Esophagus squamous epithelium (tissue), 5 donors: ENCODE measurements around the gene SPEF2. TPM values are rescaled to one million over a fixed set of nuclear protein-coding genes. Genes with fewer than 3 reads are reported as not detected.

Experiments used
- DNase-seq: peaks from one replicate; lab custom pipeline; 2025; lab: John Stamatoyannopoulos, UW
- H3K27ac ChIP-seq, 4 donors: fragments of 200-600 bp; sonication (generic); one replicate each; pipeline ENCODE4 v1.5.1; 2016 to 2019; ENCODE audit warnings: mild to moderate bottlenecking in 1 of 4
- H3K27me3 ChIP-seq, 4 donors: fragments of 200-600 bp; sonication (generic); 1 replicate in 3 of 4; 2 replicates in 1 of 4; pipeline versions ENCODE4 v1.5.1 to v1.6.0; 2017 to 2021; ENCODE audit warnings: antibody characterized with exemption in 1 of 4
- H3K36me3 ChIP-seq, 3 donors: fragments of 200-600 bp; sonication (generic); one replicate each; pipeline ENCODE4 v1.5.1; 2016 to 2019
- H3K4me1 ChIP-seq, 3 donors: fragments of 200-600 bp; sonication (generic); one replicate each; pipeline ENCODE4 v1.5.1; 2017 to 2019
- H3K4me3 ChIP-seq, 4 donors: fragments of 200-600 bp; sonication (generic); 1 replicate in 3 of 4; 2 replicates in 1 of 4; pipeline ENCODE4 v1.5.1; 2016 to 2019; ENCODE audit warnings: mild to moderate bottlenecking in 2 of 4, moderate library complexity in 1 of 4
- H3K9me3 ChIP-seq, 3 donors: fragments of 200-600 bp; sonication (generic); one replicate each; pipeline ENCODE4 v1.5.1; 2016 to 2019
- POLR2A ChIP-seq, 4 donors: fragments of 450-650 bp; IDR thresholded peaks; one replicate each; pipeline ENCODE4 v1.6.1; 2017; ENCODE audit warnings: antibody characterized with exemption in 4 of 4, mild to moderate bottlenecking in 4 of 4, moderate library complexity in 3 of 4
- WGBS, 2 donors: methylation state at CpG; one replicate each; pipeline ENCODE4 v1.1.5; 2018; 5-methylcytosine and 5-hydroxymethylcytosine counted together
- intact Hi-C: fragments of 100-400 bp; cut with DNase I; formaldehyde crosslinking; loops from one replicate; pipeline ENCODE4 v1.15.0; 2022
- total RNA-seq, 4 donors: library from RNA; depleted of rRNA; stranded (reverse); fragments of >200 nt; gene quantifications; one replicate each; pipeline ENCODE4 v1.1.0, GENCODE V29; 2016
- TF ChIP-seq, protein P1 (sequence below), 6 experiments: fragments of 450-650 bp in 4 of 6; fragments of 200-600 bp in 2 of 6; sonication (generic) in 2 of 6; IDR thresholded peaks; one replicate each; pipeline ENCODE4 v1.5.1; 2016 to 2019; ENCODE audit warnings: antibody characterized with exemption in 6 of 6, mild to moderate bottlenecking in 4 of 6, moderate library complexity in 4 of 6
- donor health status: DM: yes; HTN: yes; CAD: no.

The SPEF2 gene
- total RNA-seq, 4 donors from 2014 or later, result 1.2 to 6.1 (median 3.0) TPM

GRCh38 chr5:35736280-35736679, 118.6 kb downstream of the SPEF2 start:
- intact Hi-C loops, result no loop called here
- Histone ChIP-seq H3K9me3 (no peaks in the 10 kb centered on the region), H3K4me1 (no peaks in the 10 kb centered on the region), H3K4me3 (no peak overlapping the region), H3K27ac (no peak overlapping the region), H3K36me3 (no peaks in the 10 kb centered on the region), H3K27me3 (no peaks in the 10 kb centered on the region)
- DNase-seq, result no peak
- no peak for TF ChIP-seq POLR2A (IDR thresholded peaks at IDR 0.05)
- TF ChIP-seq, protein P1, sequence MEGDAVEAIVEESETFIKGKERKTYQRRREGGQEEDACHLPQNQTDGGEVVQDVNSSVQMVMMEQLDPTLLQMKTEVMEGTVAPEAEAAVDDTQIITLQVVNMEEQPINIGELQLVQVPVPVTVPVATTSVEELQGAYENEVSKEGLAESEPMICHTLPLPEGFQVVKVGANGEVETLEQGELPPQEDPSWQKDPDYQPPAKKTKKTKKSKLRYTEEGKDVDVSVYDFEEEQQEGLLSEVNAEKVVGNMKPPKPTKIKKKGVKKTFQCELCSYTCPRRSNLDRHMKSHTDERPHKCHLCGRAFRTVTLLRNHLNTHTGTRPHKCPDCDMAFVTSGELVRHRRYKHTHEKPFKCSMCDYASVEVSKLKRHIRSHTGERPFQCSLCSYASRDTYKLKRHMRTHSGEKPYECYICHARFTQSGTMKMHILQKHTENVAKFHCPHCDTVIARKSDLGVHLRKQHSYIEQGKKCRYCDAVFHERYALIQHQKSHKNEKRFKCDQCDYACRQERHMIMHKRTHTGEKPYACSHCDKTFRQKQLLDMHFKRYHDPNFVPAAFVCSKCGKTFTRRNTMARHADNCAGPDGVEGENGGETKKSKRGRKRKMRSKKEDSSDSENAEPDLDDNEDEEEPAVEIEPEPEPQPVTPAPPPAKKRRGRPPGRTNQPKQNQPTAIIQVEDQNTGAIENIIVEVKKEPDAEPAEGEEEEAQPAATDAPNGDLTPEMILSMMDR (IDR thresholded peaks at IDR 0.05), result no peak

DNA sequence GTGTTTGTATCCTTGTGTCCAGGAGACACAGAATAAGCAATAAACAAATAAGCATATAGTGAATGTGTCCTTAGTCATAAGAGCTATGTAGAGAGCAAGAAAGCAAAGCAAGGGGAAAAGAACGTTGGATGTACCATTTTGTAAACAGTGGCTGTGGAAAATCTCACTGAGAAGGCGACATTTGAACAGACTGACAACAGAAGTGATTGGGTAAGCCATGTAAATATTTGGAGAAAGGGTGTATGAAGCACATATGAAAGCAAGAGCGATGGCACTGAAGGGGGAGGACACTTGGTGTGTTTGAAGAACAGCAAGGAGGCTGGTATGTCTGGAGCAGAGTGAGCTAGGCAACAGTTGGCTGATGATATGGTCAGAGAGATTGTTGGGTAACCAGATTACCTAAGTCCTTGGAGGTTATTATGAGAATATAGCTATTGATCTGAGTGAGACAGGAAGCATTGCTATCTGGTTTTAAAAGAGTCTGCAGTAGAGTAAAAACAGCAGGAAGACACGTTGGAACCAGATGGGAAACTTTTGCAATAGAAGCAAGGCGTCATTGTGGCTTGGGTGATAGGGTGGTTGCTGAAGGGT, 123.6 kb downstream of the SPEF2 start:
- intact Hi-C loops, result no loop called here
- TF ChIP-seq, protein P1 (IDR thresholded peaks at IDR 0.05), result no peak
- no peak for TF ChIP-seq POLR2A (IDR thresholded peaks at IDR 0.05)
- WGBS, 2 donors, result 45 to 50% methylated on average over 5 of the region's 5 CpGs

DNA sequence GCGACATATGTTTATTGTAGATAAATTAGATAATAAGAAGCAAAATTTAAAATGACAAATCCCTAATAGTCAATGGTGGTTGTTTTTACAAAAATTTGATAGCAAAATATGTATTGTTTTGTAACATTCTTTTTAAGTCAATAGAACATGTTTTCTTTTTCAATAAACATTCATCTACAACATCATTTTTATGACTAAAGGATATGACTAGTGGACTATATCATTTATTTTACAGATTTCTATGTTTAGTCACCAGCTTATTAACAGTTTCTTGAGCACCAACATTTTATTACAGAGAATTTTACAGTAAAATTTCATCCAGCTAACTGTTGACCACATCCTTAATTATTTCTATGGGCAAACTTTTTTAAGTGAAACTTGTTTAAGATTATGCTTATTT, 124.3 kb downstream of the SPEF2 start:
- intact Hi-C loops, result no loop called here
- WGBS, 2 donors, result 72 to 76% methylated on average over 1 of the region's 1 CpG
- TF ChIP-seq, protein P1 (IDR thresholded peaks at IDR 0.05), result no peak
- TF ChIP-seq POLR2A (IDR thresholded peaks at IDR 0.05), result no peak

More for the DNA sequence above, 123.6 kb downstream of the SPEF2 start:
- Histone ChIP-seq H3K27me3 (no peaks in the 10 kb centered on the region), H3K27ac (no peak overlapping the region), H3K36me3 (no peaks in the 10 kb centered on the region), H3K4me3 (no peak overlapping the region), H3K9me3 (no peaks in the 10 kb centered on the region), H3K4me1 (no peaks in the 10 kb centered on the region)
- no peak for DNase-seq

GRCh38 chr5:35743644-35744043, 126.0 kb downstream of the SPEF2 start:
- intact Hi-C loops, result no loop called here

More for the DNA sequence above, 124.3 kb downstream of the SPEF2 start:
- no peak for DNase-seq
- Histone ChIP-seq H3K4me1 (no peaks in the 10 kb centered on the region), H3K27me3 (no peaks in the 10 kb centered on the region), H3K36me3 (no peaks in the 10 kb centered on the region), H3K4me3 (no peak overlapping the region), H3K9me3 (no peaks in the 10 kb centered on the region), H3K27ac (no peak overlapping the region)

DNA sequence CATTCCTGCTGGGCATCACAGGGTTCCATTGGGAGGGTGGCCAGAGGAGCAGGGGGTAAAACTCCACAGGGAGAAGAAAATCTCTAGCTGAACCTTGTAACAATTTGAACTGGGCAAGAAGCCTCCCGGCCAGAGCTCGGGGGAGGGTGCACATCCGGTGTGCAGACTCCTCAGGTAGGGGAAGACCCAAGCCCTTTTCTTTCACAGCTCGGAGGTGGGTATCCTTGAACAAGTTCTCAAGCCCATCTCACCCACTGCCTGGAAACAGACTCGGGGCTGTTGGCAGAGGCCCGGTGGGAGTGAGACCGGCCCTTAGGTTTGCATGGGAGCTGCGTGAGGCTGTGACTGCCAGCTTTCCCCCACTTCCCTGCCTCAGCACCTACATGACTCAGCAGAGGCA, 127.5 kb downstream of the SPEF2 start:
- Histone ChIP-seq H3K4me3 (no peak overlapping the region), H3K27me3 (no peaks in the 10 kb centered on the region), H3K4me1 (no peaks in the 10 kb centered on the region), H3K9me3 (no peaks in the 10 kb centered on the region), H3K27ac (no peak overlapping the region), H3K36me3 (no peaks in the 10 kb centered on the region)
- 79 to 93% methylated on average over 4 to 6 of the region's 8 CpGs for WGBS, 2 donors
- TF ChIP-seq POLR2A (IDR thresholded peaks at IDR 0.05), result no peak
- TF ChIP-seq, protein P1 (IDR thresholded peaks at IDR 0.05), result no peak
- intact Hi-C loops, result no loop called here
- DNase-seq, result no peak

More at GRCh38 chr5:35743644-35744043, 126.0 kb downstream of the SPEF2 start:
- Histone ChIP-seq H3K4me1 (no peaks in the 10 kb centered on the region), H3K27ac (no peak overlapping the region), H3K4me3 (no peak overlapping the region), H3K27me3 (no peaks in the 10 kb centered on the region), H3K9me3 (no peaks in the 10 kb centered on the region), H3K36me3 (no peaks in the 10 kb centered on the region)
- TF ChIP-seq, protein P1 (IDR thresholded peaks at IDR 0.05), result no peak
- TF ChIP-seq POLR2A (IDR thresholded peaks at IDR 0.05), result no peak
- no peak for DNase-seq
